GM19035 (cell line): ENCODE measurements around the gene ARHGAP8.
"Not testable (repeated sequence)": the region's sequence is repeated elsewhere in the genome, so short reads cannot be mapped to it uniquely, and the experiment has no call there.

Experiments
- ATAC-seq: cut with Tn5 transposase; IDR thresholded peaks from one replicate; pipeline ENCODE4 v1.9.1; 2021; ENCODE audit not compliant: unreplicated experiment

ARHGAP8 gene

DNA sequence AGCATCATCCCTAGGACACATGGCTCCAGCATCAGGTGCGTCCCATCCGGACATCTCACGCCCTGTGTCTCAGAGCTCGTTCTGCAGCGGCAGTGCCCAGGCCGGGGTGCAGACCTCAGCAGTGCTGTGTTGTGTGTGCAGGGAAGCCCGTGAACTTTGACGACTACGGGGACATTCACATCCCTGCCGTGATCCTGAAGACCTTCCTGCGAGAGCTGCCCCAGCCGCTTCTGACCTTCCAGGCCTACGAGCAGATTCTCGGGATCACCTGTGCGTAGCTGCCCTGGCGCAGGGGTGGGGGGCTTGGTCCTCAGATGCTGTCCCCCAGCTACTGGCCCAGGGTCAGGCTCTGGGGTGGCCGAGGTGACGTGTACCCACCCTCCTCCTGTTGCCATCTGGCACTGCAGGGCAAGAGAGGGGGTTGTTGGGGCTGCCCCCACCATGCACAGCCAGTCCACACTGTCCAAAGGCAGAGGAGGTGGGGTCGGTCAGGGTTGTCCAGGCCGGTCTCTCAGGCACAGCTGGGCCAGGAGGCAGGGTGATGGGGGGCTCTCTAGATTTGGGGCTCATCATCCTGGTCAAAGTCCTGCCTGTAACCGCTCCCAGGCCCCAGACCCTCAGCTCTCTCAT is 96.5 kb downstream of the ARHGAP8 start:
- ATAC-seq, result no peak

DNA sequence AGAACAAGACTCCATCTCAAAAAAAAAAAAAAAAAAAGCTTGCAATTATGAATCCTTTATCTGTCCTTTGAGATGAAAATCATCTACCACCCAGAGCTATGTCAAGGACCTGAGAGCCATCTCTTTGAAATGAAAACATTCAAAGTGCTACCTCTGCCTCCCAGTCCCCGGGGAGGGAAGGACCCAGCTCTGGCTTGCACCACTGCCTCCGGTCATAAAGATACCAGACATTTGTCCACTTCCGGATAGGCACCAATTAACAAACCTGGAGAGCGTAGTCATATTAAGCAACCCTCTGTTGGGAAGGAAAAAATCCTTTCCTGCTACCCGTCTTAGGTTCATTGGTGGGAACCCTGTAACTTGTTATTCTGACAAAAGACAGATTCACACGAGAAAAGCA is 98.6 kb downstream of the ARHGAP8 start:
- ATAC-seq, result no peak

DNA sequence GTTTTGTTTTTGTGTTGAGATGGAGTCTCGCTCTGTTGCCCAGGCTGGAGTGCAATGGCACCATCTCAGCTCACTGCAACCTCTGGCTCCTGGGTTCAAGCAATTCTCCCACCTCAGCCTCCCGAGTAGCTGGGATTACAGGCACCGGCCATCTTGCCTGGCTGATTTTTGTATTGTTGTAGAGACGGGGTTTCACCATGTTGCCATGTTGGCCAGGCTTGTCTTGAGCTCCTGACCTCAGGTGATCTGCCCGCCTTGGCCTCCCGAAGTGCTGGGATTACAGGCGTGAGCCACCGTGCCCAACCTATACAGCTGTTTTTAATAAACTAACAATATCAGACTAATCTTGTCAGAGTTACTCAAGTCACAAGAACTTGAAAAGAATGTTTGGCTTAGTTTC is 102.3 kb downstream of the ARHGAP8 start:
- not testable (repeated sequence) for ATAC-seq

DNA sequence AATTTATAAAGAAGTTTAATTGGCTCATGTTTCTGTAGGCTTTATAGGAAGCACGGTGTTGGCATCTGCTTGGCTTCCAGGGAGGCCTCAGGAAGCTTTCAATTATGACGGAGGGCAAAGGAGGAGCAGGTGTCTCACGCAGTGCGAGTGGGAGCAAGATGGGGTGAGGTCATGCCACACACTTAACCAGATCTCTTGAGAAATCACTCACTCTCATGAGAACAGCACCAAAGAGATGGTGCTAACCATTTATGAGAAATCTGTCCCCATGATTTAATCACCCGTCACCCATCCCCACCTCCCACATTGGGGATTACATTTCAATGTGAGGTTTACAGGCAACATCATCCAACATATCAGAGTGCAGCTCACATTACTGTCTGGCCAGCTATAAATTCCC is 103.5 kb downstream of the ARHGAP8 start:
- no peak for ATAC-seq

DNA sequence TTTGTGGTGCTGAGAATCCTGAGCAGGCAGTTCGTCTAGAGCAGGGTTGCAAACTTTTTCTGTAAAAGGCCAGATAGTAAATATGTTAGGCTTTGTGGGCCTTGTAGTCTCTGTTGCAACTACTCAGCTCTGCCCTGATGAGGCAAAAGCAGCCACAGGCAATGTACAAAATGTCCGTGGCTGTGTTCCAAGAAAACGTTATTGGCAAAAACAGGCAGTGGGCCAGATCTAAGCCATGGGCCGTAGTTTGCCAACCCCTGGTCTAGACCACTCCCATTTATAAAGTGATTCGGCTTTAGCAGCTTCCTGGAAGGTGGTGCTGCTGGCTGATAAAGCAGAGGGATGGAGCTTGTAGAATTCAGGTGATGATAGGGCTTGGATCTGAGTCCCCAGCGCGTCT is 106.4 kb downstream of the ARHGAP8 start:
- ATAC-seq, result not testable (repeated sequence)

DNA sequence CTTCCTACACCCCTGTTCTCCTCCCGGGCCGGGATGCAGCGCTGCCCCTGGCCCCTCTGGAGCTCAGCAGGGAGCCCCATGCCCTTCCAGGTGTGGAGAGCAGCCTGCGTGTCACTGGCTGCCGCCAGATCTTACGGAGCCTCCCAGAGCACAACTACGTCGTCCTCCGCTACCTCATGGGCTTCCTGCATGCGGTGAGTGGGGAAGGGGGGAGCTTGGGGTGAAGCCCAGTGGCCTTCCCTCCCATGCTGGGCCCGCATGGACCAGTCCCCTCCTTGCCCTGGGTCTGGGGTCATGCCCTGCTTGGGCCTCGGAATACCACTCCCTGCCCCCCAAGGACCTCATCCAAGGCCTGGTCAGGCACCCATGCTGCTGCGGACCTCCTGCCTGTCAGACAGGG is 107.3 kb downstream of the ARHGAP8 start:
- no peak for ATAC-seq

DNA sequence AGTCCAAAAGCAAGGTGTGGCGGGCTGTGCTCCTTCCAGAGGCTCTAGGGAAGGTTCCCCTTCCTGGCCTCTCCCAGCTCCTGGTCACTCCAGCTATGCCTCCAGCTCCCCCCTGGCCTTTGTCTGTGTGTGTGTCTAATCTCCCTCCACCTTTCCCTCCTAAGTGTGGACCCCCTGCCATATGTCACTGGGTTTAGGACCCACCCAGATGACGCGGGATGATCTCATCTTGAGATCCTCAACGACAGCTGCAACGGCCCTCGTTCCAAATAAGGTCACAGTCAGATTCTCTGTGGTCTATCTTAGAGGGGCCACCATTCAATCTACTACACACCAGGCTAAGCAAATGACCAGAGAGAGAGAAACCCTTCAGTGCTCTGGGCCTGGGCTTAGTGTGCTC is 107.9 kb downstream of the ARHGAP8 start:
- ATAC-seq, result no peak

DNA sequence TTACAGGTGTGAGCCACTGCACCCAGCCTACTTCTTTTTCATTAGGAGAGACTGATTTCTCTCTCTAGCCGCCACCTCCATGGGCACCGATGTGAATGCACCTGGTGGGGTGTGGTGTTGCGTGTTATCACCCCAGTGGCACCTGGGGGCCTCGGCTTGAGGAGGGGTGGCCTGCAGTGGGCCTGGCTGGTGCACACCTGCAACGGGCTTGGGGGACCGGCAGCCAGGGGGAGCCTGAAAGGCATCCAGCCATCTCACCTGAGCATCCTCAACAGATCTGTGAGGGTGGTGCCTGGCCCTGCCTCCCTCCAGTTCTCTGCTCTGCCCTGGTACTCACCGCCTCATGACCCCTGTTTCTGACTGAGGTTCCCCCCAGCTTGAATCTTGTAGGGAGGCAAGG is 108.9 kb downstream of the ARHGAP8 start:
- ATAC-seq, result no peak

DNA sequence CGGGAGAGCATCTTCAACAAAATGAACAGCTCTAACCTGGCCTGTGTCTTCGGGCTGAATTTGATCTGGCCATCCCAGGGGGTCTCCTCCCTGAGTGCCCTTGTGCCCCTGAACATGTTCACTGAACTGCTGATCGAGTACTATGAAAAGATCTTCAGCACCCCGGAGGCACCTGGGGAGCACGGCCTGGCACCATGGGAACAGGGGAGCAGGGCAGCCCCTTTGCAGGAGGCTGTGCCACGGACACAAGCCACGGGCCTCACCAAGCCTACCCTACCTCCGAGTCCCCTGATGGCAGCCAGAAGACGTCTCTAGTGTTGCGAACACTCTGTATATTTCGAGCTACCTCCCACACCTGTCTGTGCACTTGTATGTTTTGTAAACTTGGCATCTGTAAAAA is 109.9 kb downstream of the ARHGAP8 start:
- no peak for ATAC-seq

DNA sequence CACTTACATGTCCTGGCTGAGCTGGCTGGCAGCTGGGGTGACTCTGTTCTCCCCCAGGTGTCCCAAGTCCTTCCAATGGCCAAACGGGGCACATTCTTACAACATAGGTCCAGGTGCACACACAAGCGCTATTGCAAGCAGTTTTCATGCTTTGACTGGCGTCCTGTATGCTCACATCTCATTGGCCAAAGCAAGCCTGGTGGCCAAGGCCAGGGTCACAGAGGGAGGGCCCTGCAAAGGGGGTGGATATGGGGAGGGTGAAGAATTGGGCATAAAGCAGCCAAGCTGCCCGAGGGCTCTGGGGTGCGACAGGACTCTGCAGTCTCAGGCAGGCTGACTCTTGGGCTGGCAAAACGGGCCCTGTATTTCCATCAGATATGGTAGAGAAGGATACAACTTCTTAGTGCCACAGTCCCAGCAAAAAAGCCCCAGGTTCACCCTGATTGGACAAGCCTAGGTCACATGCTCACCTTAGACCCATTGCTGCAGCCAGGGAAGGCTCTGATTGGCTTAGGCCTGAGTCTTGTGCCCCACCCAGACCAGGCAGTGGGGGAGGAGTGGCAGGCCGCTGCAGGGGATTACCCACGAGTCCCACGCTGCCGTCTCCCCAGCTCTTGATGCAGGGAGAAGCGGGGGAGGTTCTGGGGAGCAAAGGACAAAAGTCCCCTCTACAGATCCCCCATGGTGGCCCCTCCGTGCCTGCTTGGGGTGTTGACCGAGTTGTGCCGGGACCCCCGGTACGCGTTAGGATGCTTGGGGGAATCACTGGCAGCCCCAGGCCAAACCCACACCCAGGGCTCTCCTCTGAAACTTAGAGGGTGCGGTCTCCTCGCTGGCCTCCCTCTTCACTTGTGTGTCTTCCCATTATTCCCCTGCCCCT is 110.8 kb downstream of the ARHGAP8 start:
- no peak for ATAC-seq

DNA sequence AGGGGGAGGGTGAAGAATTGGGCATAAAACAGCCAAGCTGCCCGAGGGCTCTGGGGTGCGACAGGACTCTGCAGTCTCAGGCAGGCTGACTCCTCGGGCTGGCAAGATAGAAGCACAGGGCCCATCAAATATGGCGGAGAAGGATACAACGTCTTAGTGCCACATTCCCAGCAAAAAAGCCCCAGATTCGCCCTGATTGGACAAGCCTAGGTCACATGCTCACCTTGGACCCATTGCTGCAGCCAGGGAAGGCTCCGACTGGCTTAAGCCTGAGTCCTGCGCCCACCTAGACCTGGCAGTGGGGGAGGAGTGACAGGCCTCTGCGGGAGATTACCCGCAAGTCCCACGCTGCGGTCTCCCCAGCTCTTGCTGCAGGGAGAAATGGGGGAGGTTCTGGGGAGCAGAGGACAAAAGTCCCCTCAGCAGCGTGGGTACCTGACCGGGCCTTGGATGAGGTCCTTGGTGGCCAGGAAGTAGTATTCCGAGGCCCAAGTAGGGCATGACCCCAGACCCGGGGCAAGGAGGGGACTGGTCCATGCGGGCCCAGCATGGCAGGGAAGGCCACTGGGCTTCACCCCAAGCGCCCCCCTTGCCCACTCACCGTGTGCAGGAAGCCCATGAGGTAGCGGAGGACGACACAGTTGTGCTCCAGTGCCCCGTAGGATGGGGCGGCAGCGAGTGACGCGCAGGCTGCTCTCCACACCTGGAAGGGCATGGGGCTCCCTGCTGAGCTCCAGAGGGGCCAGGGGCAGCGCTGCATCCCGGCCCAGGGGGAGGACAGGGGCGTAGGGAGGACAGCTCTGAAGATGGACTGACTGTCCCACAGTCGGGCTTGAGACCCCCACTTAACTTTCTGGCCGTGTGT is 113.0 kb downstream of the ARHGAP8 start:
- no peak for ATAC-seq

DNA sequence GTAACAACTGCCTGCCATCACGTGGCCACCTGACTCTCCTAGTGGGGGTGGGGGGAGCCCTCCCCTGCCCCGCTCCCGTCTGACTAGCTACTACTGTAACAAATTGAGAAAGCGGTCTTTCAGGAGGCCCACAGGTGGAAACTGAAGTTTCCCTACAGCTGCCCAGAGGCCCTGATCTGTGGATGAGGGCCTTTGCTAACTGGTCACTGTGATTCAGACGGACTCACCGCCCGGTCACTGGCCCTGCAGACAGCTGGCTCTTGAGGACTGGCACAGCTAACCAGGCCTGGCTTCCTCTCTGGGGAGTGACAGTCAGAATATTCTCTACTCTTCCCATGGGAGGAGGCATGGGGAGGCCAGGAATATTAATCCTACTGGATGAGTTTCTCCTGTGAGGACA is 116.8 kb downstream of the ARHGAP8 start:
- no peak for ATAC-seq

DNA sequence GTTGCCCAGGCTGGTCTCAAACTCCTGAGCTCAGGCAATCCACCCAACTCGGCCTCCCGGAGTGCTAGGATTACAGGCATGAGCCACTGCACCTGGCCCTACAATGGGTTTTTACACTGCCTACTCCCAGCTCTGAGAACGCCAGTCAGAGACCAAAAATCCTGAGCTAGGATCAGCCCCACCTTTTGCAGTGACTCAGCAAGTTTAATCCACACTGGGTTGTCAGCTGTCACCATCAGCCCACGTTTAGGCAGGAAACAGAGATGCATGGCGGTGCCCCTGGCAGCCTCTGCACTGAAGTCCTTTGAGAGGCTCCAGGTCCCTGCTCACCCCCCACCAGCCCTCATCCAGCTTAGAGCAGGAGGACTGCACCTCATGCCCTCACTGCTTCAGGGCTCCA is 117.6 kb downstream of the ARHGAP8 start:
- ATAC-seq, result no peak

DNA sequence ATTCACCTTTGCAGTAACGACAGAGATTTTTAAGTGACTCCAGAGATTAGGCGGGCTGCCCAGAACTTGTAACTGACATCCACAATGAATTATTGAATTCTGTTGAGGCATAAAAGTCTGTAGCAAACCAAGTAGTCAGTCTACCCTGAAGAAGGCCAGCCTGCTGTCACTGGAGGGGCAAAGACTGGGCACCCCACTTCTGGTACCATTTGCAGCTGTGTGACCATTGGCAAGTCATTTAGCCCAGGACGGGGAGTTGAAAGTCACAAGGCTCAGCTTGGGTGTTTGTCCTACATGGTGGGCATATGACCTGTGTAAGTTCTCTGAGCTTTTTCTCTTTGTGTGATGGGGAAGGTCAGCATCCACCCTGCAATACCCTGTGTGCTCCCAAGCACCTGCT is 119.4 kb downstream of the ARHGAP8 start:
- ATAC-seq, result no peak

DNA sequence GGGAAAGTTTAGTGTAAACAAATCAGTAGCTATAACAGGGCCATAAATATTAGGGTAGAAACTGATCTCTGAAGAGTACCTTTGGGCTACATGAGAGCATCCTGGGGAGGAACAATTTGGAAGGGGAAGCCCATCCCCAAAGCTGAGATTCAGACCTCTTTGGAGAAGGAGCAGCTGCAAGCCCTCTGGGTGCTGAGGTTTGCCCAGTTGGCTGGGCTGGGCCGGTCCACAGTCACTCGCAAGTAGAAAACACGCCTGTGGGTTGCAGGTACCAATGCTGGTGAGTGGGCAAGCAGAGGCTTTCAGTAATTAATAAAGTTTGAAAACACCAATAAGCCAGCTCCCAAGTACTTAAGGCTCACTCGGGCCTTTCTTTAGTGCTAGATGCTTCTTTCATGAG is 124.5 kb downstream of the ARHGAP8 start:
- no peak for ATAC-seq

DNA sequence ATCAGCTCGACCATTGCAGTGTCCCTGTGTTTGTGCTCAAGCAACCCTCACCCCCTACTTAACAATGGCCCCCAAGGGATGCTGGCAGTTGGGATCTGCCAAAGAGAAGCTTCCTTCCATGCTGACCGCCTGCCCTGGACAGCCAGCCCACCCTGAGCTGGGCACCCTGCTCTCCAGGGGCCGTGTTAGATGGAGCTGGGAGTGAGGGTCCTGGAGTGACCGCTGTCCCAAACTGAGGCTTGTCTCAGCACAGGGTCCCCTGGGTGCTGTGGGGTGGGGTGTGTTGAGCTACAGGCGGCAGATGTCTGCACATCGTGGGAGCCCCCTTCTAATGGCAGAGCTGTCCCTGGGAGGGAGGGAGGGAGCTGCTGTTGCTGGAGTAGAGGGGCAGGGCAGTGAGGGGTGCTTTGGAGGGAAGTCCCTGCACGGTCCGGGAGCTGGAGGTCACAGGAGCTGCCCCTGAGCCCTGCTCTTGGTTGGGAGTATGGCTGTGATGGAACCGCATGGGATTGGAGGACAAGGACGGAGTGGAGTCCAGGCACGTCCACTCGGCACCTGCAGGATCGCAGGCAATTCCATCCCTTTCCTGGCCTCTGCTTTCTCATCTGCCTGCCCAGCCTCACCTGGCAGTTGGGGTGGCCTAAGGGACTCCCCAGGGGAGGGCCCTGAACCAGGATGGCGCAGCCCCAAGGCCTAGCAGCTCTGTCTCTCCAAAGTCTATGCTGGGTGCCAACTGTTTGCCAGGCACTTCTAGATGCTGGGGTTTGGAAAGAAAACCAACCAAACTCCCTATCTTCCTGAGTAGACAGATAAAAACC is 126.3 kb downstream of the ARHGAP8 start:
- ATAC-seq, result no peak

DNA sequence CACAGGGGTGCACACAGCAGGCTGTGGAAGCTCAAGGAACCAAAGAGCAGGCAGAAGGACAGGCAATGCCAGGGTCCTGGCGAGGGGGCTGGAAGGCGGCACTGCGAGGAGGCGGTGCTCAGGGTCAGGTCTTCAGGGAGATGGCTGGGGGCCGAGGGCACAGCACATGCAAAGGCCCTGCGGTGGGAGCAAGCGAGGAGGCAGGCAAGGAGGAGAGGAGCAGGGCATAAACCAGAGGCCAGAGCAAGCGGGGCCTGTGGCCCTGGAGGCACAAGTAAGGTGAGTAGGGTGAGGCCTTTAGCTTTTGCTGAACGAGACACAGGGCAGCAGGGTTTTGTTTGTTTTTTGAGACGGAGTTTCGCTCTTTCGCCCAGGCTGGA is 126.9 kb downstream of the ARHGAP8 start:
- no peak for ATAC-seq

DNA sequence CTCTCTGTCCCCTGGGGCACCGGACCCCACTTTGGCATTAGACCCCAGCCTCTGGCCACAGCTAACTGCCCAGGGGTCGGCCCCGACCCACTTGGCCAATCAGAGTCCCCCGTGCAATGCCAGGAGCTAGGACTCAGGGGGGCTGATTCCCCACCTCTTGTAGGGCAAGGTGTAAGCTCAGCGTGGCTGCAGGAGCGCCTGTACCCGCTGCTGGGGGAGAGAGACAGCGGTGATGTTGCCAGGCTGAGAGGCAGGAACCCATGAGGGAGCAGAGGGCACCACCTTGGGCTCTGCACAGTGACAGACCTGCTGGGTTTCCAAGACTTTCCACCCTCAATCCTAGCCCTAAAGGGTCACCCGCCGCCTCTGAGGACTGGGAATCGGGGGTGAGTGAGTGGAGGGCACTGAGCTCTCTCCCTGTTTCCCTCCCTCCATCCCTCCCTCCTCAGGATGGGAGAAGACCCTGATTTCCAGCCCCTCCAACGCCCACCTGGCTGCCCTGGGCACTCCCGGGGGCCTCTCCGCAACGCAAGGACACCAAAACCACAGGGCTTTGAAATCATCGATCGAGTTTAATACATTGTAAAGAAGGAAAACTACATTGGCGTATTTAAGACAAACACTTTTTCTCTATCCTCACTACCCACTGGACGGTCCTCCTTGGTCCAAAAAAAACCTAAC is 128.4 kb downstream of the ARHGAP8 start:
- no peak for ATAC-seq

DNA sequence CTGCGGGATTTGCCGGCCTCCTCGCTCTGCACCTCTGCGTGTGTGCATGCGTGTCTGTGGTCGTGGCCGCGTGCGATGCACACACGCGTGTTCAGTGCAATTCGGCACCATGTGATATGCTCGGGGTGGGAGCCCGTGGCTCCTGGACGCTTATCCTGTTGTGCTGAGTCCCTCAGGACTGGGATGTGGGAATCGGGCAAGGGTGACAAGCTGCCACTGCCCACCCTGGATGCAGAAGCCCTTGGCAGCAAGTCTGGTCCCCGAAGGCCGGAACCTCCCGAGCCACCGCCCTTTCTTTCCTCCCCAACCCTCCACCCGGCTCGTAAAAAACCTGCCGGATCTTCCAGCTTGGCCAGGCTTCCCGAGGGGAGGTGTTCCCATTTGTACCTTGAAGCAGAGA is 129.2 kb downstream of the ARHGAP8 start:
- ATAC-seq, result no peak

DNA sequence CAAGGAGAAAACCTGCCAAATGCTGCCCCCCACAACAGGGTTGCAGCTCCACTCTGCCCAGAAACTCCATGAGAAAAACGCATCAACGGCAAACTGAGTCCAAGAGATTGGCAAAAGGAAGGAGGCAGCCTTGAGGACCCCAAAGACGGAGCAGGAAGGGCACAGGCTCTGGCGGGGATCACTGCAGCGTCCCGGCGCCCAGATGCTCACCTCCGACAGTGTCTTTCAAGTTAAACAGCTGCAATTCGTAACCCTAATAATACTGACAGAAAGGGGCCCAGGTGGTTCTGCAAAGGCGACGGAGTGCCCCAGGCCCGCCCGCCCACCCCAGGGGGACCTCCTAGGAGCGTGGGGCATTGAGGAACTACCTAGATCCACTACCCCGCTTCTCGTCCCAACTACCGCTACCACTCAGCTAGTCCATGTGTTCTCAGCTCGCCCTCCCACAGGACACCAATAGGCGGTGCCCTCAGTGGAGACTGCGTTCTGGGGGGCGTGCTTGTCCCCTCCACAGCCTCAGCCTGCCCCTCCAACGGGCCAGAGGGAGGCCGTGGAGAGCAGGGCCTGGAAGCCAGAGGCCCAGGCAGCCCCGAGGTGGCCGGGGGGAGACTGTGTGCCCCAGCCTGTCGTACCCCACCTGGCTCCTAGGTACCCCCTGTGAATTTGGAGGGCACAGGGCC is 130.0 kb downstream of the ARHGAP8 start:
- no peak for ATAC-seq
